ENCODE data around the gene TMX4. TPM values are rescaled to one million over a fixed set of nuclear protein-coding genes. Genes with fewer than 3 reads are reported as not detected.

TMX4 gene
- total and polyA plus RNA-seq, 2 donors (not counting 3 experiments of a cell fraction or from before 2014, with no cell fraction given): 6.5 to 30.3 TPM

GRCh38 chr20:8067082-8067481 lies 47.5 kb upstream of the TMX4 start:
- no peaks in the 10 kb centered on the region for H3K9me3 ChIP-seq (replicated peaks; ENCODE audit: control insufficient read depth, insufficient read depth, low read length)
- no peaks in the 10 kb centered on the region for H3K36me3 ChIP-seq (ENCODE audit: control insufficient read depth in 2 of 2, extremely low read depth in 1 of 2, insufficient read depth in 2 of 2, low read length in 2 of 2)
- no peak overlapping the region for H3K9ac ChIP-seq (replicated peaks; ENCODE audit: extremely low read depth, insufficient read depth, low read length)
- dilution Hi-C loops (cut with MboI; ENCODE audit: extremely low pct_ligation_motif_present, low sequenced_read_pairs) (no loop called here), intact Hi-C loops (cut with micrococcal nuclease) (no loop called here)
- no peak overlapping the region for H2AFZ ChIP-seq (ENCODE audit: low read depth, low read length)
- H3K4me3 ChIP-seq (replicated peaks in 1 of 3; ENCODE audit: insufficient read depth in 1 of 3, low read depth in 1 of 3, low read length in 3 of 3): no peak overlapping the region
- no peak overlapping the region for H3K27ac ChIP-seq (ENCODE audit: insufficient read depth, low read depth, low read length)
- H3K4me1 ChIP-seq (ENCODE audit: control insufficient read depth, extremely low read depth, insufficient read depth, low read length): peaks cover 3% of the 10 kb centered on the region
- no peaks in the 10 kb centered on the region for H3K27me3 ChIP-seq (ENCODE audit: control insufficient read depth in 2 of 2, insufficient read depth in 2 of 2, low read length in 2 of 2)
- CTCF ChIA-PET: interaction anchor here (1.0 to 2.9 kb wide), 9 partner anchors 10 to 655 kb away, joined by 3 to 9 read pairs (median 5); no protein-coding TSS in a partner anchor
- no peaks in the 10 kb centered on the region for H3K79me2 ChIP-seq (ENCODE audit: control insufficient read depth, insufficient read depth, low read length)
- no peak for FAIRE-seq
- H3K4me2 ChIP-seq (ENCODE audit: insufficient read depth, low read length): no peak overlapping the region
- TF ChIP-seq CTCF (IDR thresholded peaks at IDR 0.05; ENCODE audit: extremely low read depth in 1 of 2, insufficient read depth in 1 of 2, low read depth in 1 of 2, low read length in 2 of 2): no peak
- TF ChIP-seq JUN (IDR thresholded peaks at IDR 0.05; ENCODE audit: borderline replicate concordance, insufficient read depth, insufficient read length, low read depth): no peak
- BruUV-seq (replicated peaks): no TSS peak
- POLR2A ChIA-PET: no interaction called here
- no peak for DNase-seq (ENCODE audit: low read depth, low spot score)
- no peaks in the 10 kb centered on the region for H4K20me1 ChIP-seq (replicated peaks; ENCODE audit: control insufficient read depth, extremely low read depth, insufficient read depth, low read length)
- no peaks in the 10 kb centered on the region for H3K9me1 ChIP-seq (replicated peaks; ENCODE audit: control insufficient read depth, extremely low read depth, insufficient read depth, low read length)

GRCh38 chr20:8066662-8067061 lies 47.1 kb upstream of the TMX4 start:
- no peaks in the 10 kb centered on the region for H3K79me2 ChIP-seq (ENCODE audit: control insufficient read depth, insufficient read depth, low read length)
- no peak overlapping the region for H3K4me2 ChIP-seq (ENCODE audit: insufficient read depth, low read length)
- ChIA-PET POLR2A (no interaction called here), CTCF (interaction anchor here (1.0 to 2.9 kb wide), 9 partner anchors 10 to 655 kb away, joined by 3 to 9 read pairs (median 5); no protein-coding TSS in a partner anchor)
- no peaks in the 10 kb centered on the region for H4K20me1 ChIP-seq (replicated peaks; ENCODE audit: control insufficient read depth, extremely low read depth, insufficient read depth, low read length)
- intact Hi-C loops (cut with micrococcal nuclease): no loop called here
- TF ChIP-seq FOS (IDR thresholded peaks at IDR 0.05; ENCODE audit: borderline replicate concordance, insufficient read depth, low read length): no peak
- no peak for TF ChIP-seq GATA2 (IDR thresholded peaks at IDR 0.05; ENCODE audit: insufficient read depth, insufficient read length, low read depth, low read length)
- no peak for TF ChIP-seq CTCF (IDR thresholded peaks at IDR 0.05; ENCODE audit: extremely low read depth in 1 of 2, insufficient read depth in 1 of 2, low read depth in 1 of 2, low read length in 2 of 2)
- no peak for TF ChIP-seq MYC (IDR thresholded peaks at IDR 0.05; ENCODE audit: low read depth, low read length)
- no peak for TF ChIP-seq POLR2AphosphoS5 (IDR thresholded peaks at IDR 0.05; ENCODE audit: insufficient read depth, low read depth, low read length)
- no peak for TF ChIP-seq EZH2 (IDR thresholded peaks at IDR 0.05; ENCODE audit: borderline replicate concordance, low read depth, low read length, severe bottlenecking)
- no peak for TF ChIP-seq JUN (IDR thresholded peaks at IDR 0.05; ENCODE audit: borderline replicate concordance, insufficient read depth, insufficient read length, low read depth)
- no peak for TF ChIP-seq MAX (IDR thresholded peaks at IDR 0.05; ENCODE audit: insufficient read depth, insufficient read length)
- no peak for TF ChIP-seq POLR2A (IDR thresholded peaks at IDR 0.05; ENCODE audit: low read depth, low read length)
- H3K27me3 ChIP-seq (ENCODE audit: control insufficient read depth in 2 of 2, insufficient read depth in 2 of 2, low read length in 2 of 2): no peaks in the 10 kb centered on the region
- H3K4me3 ChIP-seq (replicated peaks in 1 of 3; ENCODE audit: insufficient read depth in 1 of 3, low read depth in 1 of 3, low read length in 3 of 3): no peak overlapping the region
- H3K27ac ChIP-seq (ENCODE audit: insufficient read depth, low read depth, low read length): no peak overlapping the region
- H3K36me3 ChIP-seq (ENCODE audit: control insufficient read depth in 2 of 2, extremely low read depth in 1 of 2, insufficient read depth in 2 of 2, low read length in 2 of 2): no peaks in the 10 kb centered on the region
- no peaks in the 10 kb centered on the region for H3K9me3 ChIP-seq (replicated peaks; ENCODE audit: control insufficient read depth, insufficient read depth, low read length)
- H3K4me1 ChIP-seq (ENCODE audit: control insufficient read depth, extremely low read depth, insufficient read depth, low read length): peaks cover 3% of the 10 kb centered on the region
- BruUV-seq (replicated peaks): no TSS peak
- FAIRE-seq (no peak), DNase-seq (ENCODE audit: low read depth, low spot score) (no peak)
- dilution Hi-C loops (cut with MboI; ENCODE audit: extremely low pct_ligation_motif_present, low sequenced_read_pairs): no loop called here
- H3K9me1 ChIP-seq (replicated peaks; ENCODE audit: control insufficient read depth, extremely low read depth, insufficient read depth, low read length): no peaks in the 10 kb centered on the region
- H2AFZ ChIP-seq (ENCODE audit: low read depth, low read length): no peak overlapping the region
- H3K9ac ChIP-seq (replicated peaks; ENCODE audit: extremely low read depth, insufficient read depth, low read length): no peak overlapping the region

All from endothelial cell of umbilical vein (primary cell).